ENCODE results near the gene SLC35B2.

Gene SLC35B2

GRCh38 chr6:44270526-44271405, 13.4 kb upstream of the SLC35B2 start:
- no peak for TF ChIP-seq CTCF (conservative IDR thresholded peaks at IDR 0.05; ENCODE audit: low read depth, low read length)
- H3K9ac ChIP-seq, result no peak overlapping the region
- H4K20me1 ChIP-seq (ENCODE audit: insufficient read depth), result no peaks in the 10 kb centered on the region
- H3K4me1 ChIP-seq (ENCODE audit: low read depth, poor library complexity, severe bottlenecking), result peaks cover 21% of the 10 kb centered on the region
- no peak overlapping the region for H3K4me3 ChIP-seq (IDR thresholded peaks at IDR 0.05; ENCODE audit: insufficient read depth, low read depth, low read length)
- no peak overlapping the region for H2AFZ ChIP-seq (ENCODE audit: low read depth)
- no peaks in the 10 kb centered on the region for H3K79me2 ChIP-seq (ENCODE audit: insufficient read depth, low read depth)
- H3K27ac ChIP-seq, result no peak overlapping the region
- peaks cover 40% of the 10 kb centered on the region for H3K27me3 ChIP-seq (ENCODE audit: insufficient read depth, low read depth)
- no peak overlapping the region for H3K4me2 ChIP-seq
- no peaks in the 10 kb centered on the region for H3K36me3 ChIP-seq (ENCODE audit: insufficient read depth)

- H3K79me2 ChIP-seq (ENCODE audit: insufficient read depth, low read depth), result peaks cover 2% of the 10 kb centered on the region; the same call in 1 of the 2 replicates
- H3K36me3 ChIP-seq (ENCODE audit: insufficient read depth), result no peaks in the 10 kb centered on the region
- no peak for TF ChIP-seq CTCF (conservative IDR thresholded peaks at IDR 0.05; ENCODE audit: low read depth, low read length)
- peaks cover 24% of the 10 kb centered on the region for H3K4me1 ChIP-seq (ENCODE audit: low read depth, poor library complexity, severe bottlenecking)
- H4K20me1 ChIP-seq (ENCODE audit: insufficient read depth), result no peaks in the 10 kb centered on the region
- no peak within 1 kb of the TSS for H2AFZ ChIP-seq (ENCODE audit: low read depth)
- no peak within 1 kb of the TSS for H3K4me2 ChIP-seq
- H3K9ac ChIP-seq, result no peak within 1 kb of the TSS
- H3K27me3 ChIP-seq (ENCODE audit: insufficient read depth, low read depth), result peaks cover 40% of the 10 kb centered on the region
- no peak within 1 kb of the TSS for H3K27ac ChIP-seq
- no peak within 1 kb of the TSS for H3K4me3 ChIP-seq (IDR thresholded peaks at IDR 0.05; ENCODE audit: insufficient read depth, low read depth, low read length)
These were observed 12.7 kb upstream of the SLC35B2 start, which contains the start of gene TMEM151B for GRCh38 chr6:44269921-44270525. TMEM151B (plus strand) TSS chr6:44270450; CDS start chr6:44270743, 293 bp downstream.

GRCh38 chr6:44269178-44269920, 12.0 kb upstream of the SLC35B2 start:
- H3K36me3 ChIP-seq (ENCODE audit: insufficient read depth), result no peaks in the 10 kb centered on the region
- H3K4me1 ChIP-seq (ENCODE audit: low read depth, poor library complexity, severe bottlenecking), result peaks cover 24% of the 10 kb centered on the region
- H3K4me3 ChIP-seq (IDR thresholded peaks at IDR 0.05; ENCODE audit: insufficient read depth, low read depth, low read length), result no peak overlapping the region
- H3K79me2 ChIP-seq (ENCODE audit: insufficient read depth, low read depth), result peaks cover 9% of the 10 kb centered on the region
- no peak overlapping the region for H3K4me2 ChIP-seq
- peaks cover 39% of the 10 kb centered on the region for H3K27me3 ChIP-seq (ENCODE audit: insufficient read depth, low read depth)
- H2AFZ ChIP-seq (ENCODE audit: low read depth), result no peak overlapping the region
- H3K27ac ChIP-seq, result no peak overlapping the region
- no peak overlapping the region for H3K9ac ChIP-seq
- H4K20me1 ChIP-seq (ENCODE audit: insufficient read depth), result no peaks in the 10 kb centered on the region
- TF ChIP-seq CTCF (conservative IDR thresholded peaks at IDR 0.05; ENCODE audit: low read depth, low read length), result no peak

GRCh38 chr6:44268095-44268628, 10.8 kb upstream of the SLC35B2 start:
- Histone ChIP-seq H3K79me2 (ENCODE audit: insufficient read depth, low read depth) (peaks cover 21% of the 10 kb centered on the region), H3K4me3 (IDR thresholded peaks at IDR 0.05; ENCODE audit: insufficient read depth, low read depth, low read length) (no peak overlapping the region), H3K9ac (no peak overlapping the region), H2AFZ (ENCODE audit: low read depth) (no peak overlapping the region), H3K36me3 (ENCODE audit: insufficient read depth) (no peaks in the 10 kb centered on the region), H3K27ac (no peak overlapping the region), H3K4me2 (no peak overlapping the region; the same call in 1 of the 2 replicates), H4K20me1 (ENCODE audit: insufficient read depth) (no peaks in the 10 kb centered on the region), H3K27me3 (ENCODE audit: insufficient read depth, low read depth) (peaks cover 35% of the 10 kb centered on the region), H3K4me1 (ENCODE audit: low read depth, poor library complexity, severe bottlenecking) (peaks cover 24% of the 10 kb centered on the region)
- TF ChIP-seq CTCF (conservative IDR thresholded peaks at IDR 0.05; ENCODE audit: low read depth, low read length), result peak; percentile 96
